Left lung (tissue), 14 donors: ENCODE results near the gene GMEB1. TPM values are rescaled to one million over a fixed set of nuclear protein-coding genes. Genes with fewer than 3 reads are reported as not detected.

Experiments
- ATAC-seq: fragments of 200-7000 bp; cut with Tn5 transposase; one replicate; pipeline ENCODE4 v1.9.1; 2020; ENCODE audit warnings: moderate library complexity
- DNase-seq, 4 donors: peaks; one replicate each; pipeline ENCODE4 v3.0.0-alpha.2; 2013 to 2020
- H3K27ac ChIP-seq, 2 donors: fragments of 200-600 bp; sonication (generic) in 1 of 2; one replicate each; pipeline versions ENCODE4 v1.5.0 to v1.8.0; 2020 to 2021
- H3K27me3 ChIP-seq, 2 donors: fragments of 200-600 bp; sonication (generic) in 1 of 2; one replicate each; pipeline versions ENCODE4 v1.5.0 to v1.8.0; 2020 to 2021
- H3K36me3 ChIP-seq, 2 donors: fragments of 200-600 bp; sonication (generic) in 1 of 2; one replicate each; pipeline versions ENCODE4 v1.5.0 to v1.8.0; 2020 to 2021
- H3K4me1 ChIP-seq, 2 donors: fragments of 200-600 bp; one replicate each; pipeline ENCODE4 v1.8.0; 2021
- H3K4me3 ChIP-seq, 2 donors: fragments of 200-600 bp; sonication (generic) in 1 of 2; one replicate each; pipeline versions ENCODE4 v1.5.0 to v1.8.0; 2020 to 2021; ENCODE audit warnings: mild to moderate bottlenecking in 1 of 2
- H3K9me3 ChIP-seq, 2 donors: fragments of 200-600 bp; sonication (generic) in 1 of 2; one replicate each; pipeline versions ENCODE4 v1.5.0 to v1.8.0; 2020 to 2021
- CTCF ChIP-seq, 2 donors: fragments of 200-600 bp; sonication (generic) in 1 of 2; IDR thresholded peaks; one replicate each; pipeline versions ENCODE4 v1.5.0 to v1.8.0; 2021; ENCODE audit warnings: antibody characterized with exemption in 2 of 2
- intact Hi-C, 2 donors: fragments of 100-400 bp; cut with DNase I; formaldehyde crosslinking; loops; one replicate each; pipeline versions ENCODE4 v1.11.2 to v1.14.2; 2022
- long read RNA-seq, 12 donors: library from polyadenylated mRNA in 2 of 12; unstranded in 2 of 12; transcript quantifications; one replicate each; pipeline ENCODE4 v2.0.0 and lab custom pipeline, GENCODE V29; 2019 to 2026
- polyA plus RNA-seq, 6 donors: library from polyadenylated mRNA; unstranded; fragments of 120-200 nt; gene quantifications; one replicate each; pipeline ENCODE4 v1.2.1, GENCODE V29; 2013; ENCODE audit not compliant: insufficient read length in 6 of 6
- total RNA-seq, 2 donors: library from RNA; stranded (reverse); fragmentation: NEBNext Ultra II Directional; extraction: Animal tissue kit (Norgen Biotek cat#: 25700); gene quantifications; one replicate each; pipeline ENCODE4 v1.2.1, GENCODE V29; 2021
- donor health status: DM: no; HTN: yes; CAD: no.
- donor health status: DM: no; HTN: no; CAD: no.

GMEB1 gene, protein sequence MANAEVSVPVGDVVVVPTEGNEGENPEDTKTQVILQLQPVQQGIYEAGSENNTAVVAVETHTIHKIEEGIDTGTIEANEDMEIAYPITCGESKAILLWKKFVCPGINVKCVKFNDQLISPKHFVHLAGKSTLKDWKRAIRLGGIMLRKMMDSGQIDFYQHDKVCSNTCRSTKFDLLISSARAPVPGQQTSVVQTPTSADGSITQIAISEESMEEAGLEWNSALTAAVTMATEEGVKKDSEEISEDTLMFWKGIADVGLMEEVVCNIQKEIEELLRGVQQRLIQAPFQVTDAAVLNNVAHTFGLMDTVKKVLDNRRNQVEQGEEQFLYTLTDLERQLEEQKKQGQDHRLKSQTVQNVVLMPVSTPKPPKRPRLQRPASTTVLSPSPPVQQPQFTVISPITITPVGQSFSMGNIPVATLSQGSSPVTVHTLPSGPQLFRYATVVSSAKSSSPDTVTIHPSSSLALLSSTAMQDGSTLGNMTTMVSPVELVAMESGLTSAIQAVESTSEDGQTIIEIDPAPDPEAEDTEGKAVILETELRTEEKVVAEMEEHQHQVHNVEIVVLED
- total RNA-seq (10 to 100 TPM; 10.6 to 13.7 TPM), polyA plus RNA-seq (10 to 100 TPM; 16.0 to 18.6 (median 17.2) TPM)
- long read RNA-seq, donor 1, partial matches to known transcripts, result 0 of 1 reads
- long read RNA-seq, donor 1, other reads (novel, unspliced or antisense), result 0 of 1 reads
- long read RNA-seq, donor 2, full-length matches to known transcripts, result 5 of 5 reads
- long read RNA-seq, donor 2, partial matches to known transcripts, result 0 of 5 reads
- long read RNA-seq, donor 2, other reads (novel, unspliced or antisense), result 0 of 5 reads
- long read RNA-seq, donor 3, full-length matches to known transcripts, result 2 of 2 reads
- long read RNA-seq, donor 3, partial matches to known transcripts, result 0 of 2 reads
- long read RNA-seq, donor 3, other reads (novel, unspliced or antisense), result 0 of 2 reads
- long read RNA-seq, donor 4, full-length matches to known transcripts, result 4 of 6 reads
- long read RNA-seq, donor 4, partial matches to known transcripts, result 0 of 6 reads
- long read RNA-seq, donor 4, other reads (novel, unspliced or antisense), result 2 of 6 reads
- long read RNA-seq, donor 5, result 0 reads
- long read RNA-seq, donor 6, full-length matches to known transcripts, result 1 of 1 reads
- long read RNA-seq, donor 6, partial matches to known transcripts, result 0 of 1 reads
- long read RNA-seq, donor 6, other reads (novel, unspliced or antisense), result 0 of 1 reads
- long read RNA-seq, donor 7, partial matches to known transcripts, result 0 of 3 reads
- long read RNA-seq, donor 7, other reads (novel, unspliced or antisense), result 0 of 3 reads
- long read RNA-seq, donor 8, full-length matches to known transcripts, result 1 of 1 reads
- long read RNA-seq, donor 8, partial matches to known transcripts, result 0 of 1 reads
- long read RNA-seq, donor 8, other reads (novel, unspliced or antisense), result 0 of 1 reads
- long read RNA-seq, donor 9, result 0 reads
- long read RNA-seq, donor 10, full-length matches to known transcripts, result 9 of 9 reads
- long read RNA-seq, donor 10, partial matches to known transcripts, result 0 of 9 reads
- long read RNA-seq, donor 10, other reads (novel, unspliced or antisense), result 0 of 9 reads
- long read RNA-seq, donor 11, full-length matches to known transcripts, result 1 of 1 reads
- long read RNA-seq, donor 11, partial matches to known transcripts, result 0 of 1 reads
- long read RNA-seq, donor 11, other reads (novel, unspliced or antisense), result 0 of 1 reads
- long read RNA-seq, donor 12, full-length matches to known transcripts, result 3 of 3 reads
- long read RNA-seq, donor 12, partial matches to known transcripts, result 0 of 3 reads
- long read RNA-seq, donor 12, other reads (novel, unspliced or antisense), result 0 of 3 reads

GRCh38 chr1:28668191-28668955 is at the start of gene GMEB1:
Gene GMEB1, plus strand, starts transcription at chr1:28668784. Its CDS starts 14,829 bp downstream, at chr1:28683613.
- Histone ChIP-seq H3K9me3 (no peaks in the 10 kb centered on the region), H3K27ac (peak within 1 kb of the TSS; percentile 99), H3K4me3 (peak within 1 kb of the TSS; percentile 87 to 91), H3K36me3 (no peaks in the 10 kb centered on the region), H3K4me1 (peaks cover 12 to 30% of the 10 kb centered on the region in 2 donors), H3K27me3 (no peaks in the 10 kb centered on the region)
- ATAC-seq (peak; percentile 91), DNase-seq (peak; percentile 77 to 97 (median 91))
- peak in 1 of 2 donors; percentile 42 for TF ChIP-seq CTCF (IDR thresholded peaks at IDR 0.05)
- intact Hi-C loops, result no loop called here

- Histone ChIP-seq H3K36me3 (peaks cover 0 to 4% of the 10 kb centered on the region in 2 donors), H3K9me3 (no peaks in the 10 kb centered on the region), H3K27ac (no peak overlapping the region), H3K4me3 (no peak overlapping the region), H3K27me3 (no peaks in the 10 kb centered on the region), H3K4me1 (no peaks in the 10 kb centered on the region)
- intact Hi-C loops, result no loop called here
- DNase-seq, result no peak
- no peak for TF ChIP-seq CTCF (IDR thresholded peaks at IDR 0.05)
- no peak for ATAC-seq
Observed at GRCh38 chr1:28631713-28632112, 36.9 kb upstream of the GMEB1 start.

DNA sequence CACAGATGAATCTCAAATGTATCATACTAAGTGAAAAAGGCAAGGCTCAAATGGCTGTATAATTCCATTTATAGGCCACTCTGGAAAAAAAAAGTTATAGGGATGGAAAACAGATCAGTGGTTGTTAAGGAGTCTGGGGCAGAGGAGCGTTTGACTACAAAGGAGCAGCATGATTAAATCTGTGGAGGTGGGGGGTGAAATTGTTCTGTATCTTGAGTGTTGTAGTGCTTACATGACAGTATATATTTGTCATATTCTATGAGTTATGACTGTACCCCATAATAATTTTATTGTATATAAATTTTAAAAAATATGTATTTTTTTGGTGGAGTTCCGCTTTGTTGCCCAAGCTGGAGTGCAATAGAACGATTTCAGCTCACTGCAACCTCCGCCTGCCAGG is 36.0 kb upstream of the GMEB1 start:
- H3K9me3 ChIP-seq, result no peaks in the 10 kb centered on the region
- H3K27me3 ChIP-seq, result no peaks in the 10 kb centered on the region
- peaks cover 0 to 5% of the 10 kb centered on the region in 2 donors for H3K36me3 ChIP-seq
- no peak for ATAC-seq
- no peak overlapping the region for H3K27ac ChIP-seq
- H3K4me1 ChIP-seq, result no peaks in the 10 kb centered on the region
- H3K4me3 ChIP-seq, result no peak overlapping the region
- TF ChIP-seq CTCF (IDR thresholded peaks at IDR 0.05), result no peak
- DNase-seq, result no peak
- intact Hi-C loops, result no loop called here

DNA sequence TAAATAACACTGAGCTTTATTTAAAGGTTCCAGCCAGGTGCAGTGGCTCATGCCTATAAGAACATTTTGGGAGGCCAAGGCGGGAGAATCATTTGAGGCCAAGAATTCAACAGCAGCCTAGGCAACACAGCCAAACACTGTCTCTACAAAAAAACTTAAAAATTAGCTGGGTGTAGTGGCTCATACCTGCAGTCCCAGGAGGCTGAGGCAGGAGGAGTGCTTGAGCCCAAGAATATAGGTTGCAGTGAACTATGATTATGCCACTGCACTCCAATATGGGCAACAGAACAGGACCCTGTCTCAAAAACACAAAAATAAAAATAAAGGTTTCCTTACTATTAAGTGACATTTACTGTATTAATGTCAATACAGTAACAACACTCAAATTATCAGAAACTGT is 27.8 kb upstream of the GMEB1 start:
- no peak for ATAC-seq
- no peak overlapping the region for H3K4me3 ChIP-seq
- DNase-seq, result no peak
- no peaks in the 10 kb centered on the region for H3K27me3 ChIP-seq
- peaks cover 0 to 5% of the 10 kb centered on the region in 2 donors for H3K36me3 ChIP-seq
- intact Hi-C loops, result no loop called here
- TF ChIP-seq CTCF (IDR thresholded peaks at IDR 0.05), result no peak
- no peak overlapping the region for H3K27ac ChIP-seq
- H3K9me3 ChIP-seq, result no peaks in the 10 kb centered on the region
- peaks cover 16 to 36% of the 10 kb centered on the region in 2 donors for H3K4me1 ChIP-seq
